PC-9 (cell line): ENCODE data around the gene SH3BP5L.

ENCODE experiments used
- CTCF ChIP-seq: fragments of 200-600 bp; sonication (generic); conservative IDR thresholded peaks from 2 replicates; pipeline ENCODE4 v1.6.1; 2017; ENCODE audit warnings: mixed run types, antibody characterized with exemption, mild to moderate bottlenecking, moderate library complexity
- EZH2 ChIP-seq: fragments of 200-600 bp; sonication (generic); IDR thresholded peaks from 2 replicates; pipeline ENCODE4 v1.8.0; 2017; ENCODE audit warnings: antibody characterized with exemption, low read depth

GRCh38 chr1:248873993-248874533 lies 48.3 kb upstream of the SH3BP5L start:
- TF ChIP-seq CTCF (no peak), EZH2 (no peak)
